ENCODE measurements around the gene C5AR2. TPM values are rescaled to one million over a fixed set of nuclear protein-coding genes. Genes with fewer than 3 reads are reported as not detected.
"Not testable (repeated sequence)": the region's sequence is repeated elsewhere in the genome, so short reads cannot be mapped to it uniquely, and the experiment has no call there.

C5AR2 gene
- total and polyA plus RNA-seq, 8 donors, result 0.09 to 1.2 (median 0.23) TPM; not detected in 1

DNA sequence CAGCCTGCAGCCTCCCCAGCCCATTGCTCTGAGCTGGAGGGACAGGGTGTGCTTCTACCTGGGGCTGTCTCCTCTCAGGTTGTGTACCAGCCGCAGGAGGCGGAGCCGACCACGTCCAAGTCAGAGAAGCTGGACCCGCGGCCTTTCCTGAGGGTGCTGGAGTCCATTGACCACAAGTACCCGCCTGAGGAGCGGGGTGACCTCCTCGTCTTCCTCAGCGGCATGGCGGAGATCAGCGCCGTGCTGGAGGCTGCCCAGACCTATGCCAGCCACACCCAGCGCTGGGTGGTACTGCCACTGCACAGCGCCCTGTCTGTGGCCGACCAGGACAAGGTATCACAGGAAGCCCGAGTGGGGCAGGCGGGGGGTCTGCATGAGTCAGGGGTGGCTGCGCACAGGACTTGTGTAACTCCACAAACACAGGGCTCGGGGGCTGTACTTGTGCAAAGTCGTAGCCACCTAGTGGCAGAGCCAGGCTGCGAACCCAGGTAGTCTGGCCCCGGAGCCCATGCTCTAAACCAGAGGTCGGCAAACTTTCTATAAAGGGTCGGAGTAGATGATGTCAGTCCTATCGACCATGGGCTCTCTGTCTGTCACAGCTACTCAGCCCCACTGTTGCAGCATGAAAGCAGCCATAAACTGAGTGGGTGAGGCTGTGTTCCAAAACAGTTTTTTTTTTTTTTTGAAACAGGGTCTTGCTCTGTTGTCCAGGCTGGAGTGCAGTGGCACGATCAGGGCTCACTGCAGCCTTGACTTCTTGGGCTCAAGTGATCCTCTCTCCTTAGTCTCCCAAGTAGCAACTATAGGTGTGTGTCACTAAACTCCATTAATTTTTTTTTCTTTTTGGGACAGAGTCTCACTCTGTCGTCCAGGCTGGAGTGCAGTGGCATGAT lies 26.1 kb downstream of the C5AR2 start:
- peaks cover 2 to 71% (median 36%) of the 10 kb centered on the region in 3 donors for H3K36me3 ChIP-seq

DNA sequence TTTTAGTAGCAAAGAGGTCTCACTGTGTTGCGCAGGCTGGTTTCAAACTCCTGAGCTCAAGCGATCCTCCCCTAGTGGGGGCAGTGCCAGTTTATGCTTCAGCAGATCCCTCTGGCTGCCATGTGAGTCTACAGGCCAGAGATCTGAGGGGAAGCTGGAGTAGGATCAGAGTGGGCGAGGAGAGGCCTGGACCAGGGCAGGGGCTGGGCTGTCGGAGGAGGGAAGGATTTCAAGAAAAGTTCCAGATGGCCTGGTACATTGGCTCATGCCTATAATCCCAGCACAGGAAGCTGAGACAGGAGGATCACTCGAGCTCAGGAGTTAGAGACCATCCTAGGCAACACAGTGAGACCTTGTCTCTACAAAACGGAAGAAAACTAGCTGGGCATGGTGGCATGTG lies 27.0 kb downstream of the C5AR2 start:
- no peaks in the 10 kb centered on the region for H3K4me1 ChIP-seq
- no peak overlapping the region for H3K4me3 ChIP-seq
- intact Hi-C loops (cut with DNase I), result no loop called here
- no peak for DNase-seq
- no peak for ATAC-seq
- peaks cover 2 to 70% (median 38%) of the 10 kb centered on the region in 3 donors for H3K36me3 ChIP-seq
- 82 to 89% methylated on average over 6 of the region's 6 CpGs for WGBS, 2 donors
- H3K27me3 ChIP-seq, result no peaks in the 10 kb centered on the region
- no peaks in the 10 kb centered on the region for H3K9me3 ChIP-seq
- FAIRE-seq, result no peak
- TF ChIP-seq CTCF (IDR thresholded peaks at IDR 0.05), result no peak
- no peak overlapping the region for H3K27ac ChIP-seq

More for the DNA sequence above, 26.1 kb downstream of the C5AR2 start:
- Histone ChIP-seq H3K27me3 (no peaks in the 10 kb centered on the region), H3K4me3 (no peak overlapping the region), H3K9me3 (no peaks in the 10 kb centered on the region), H3K4me1 (peaks cover 0 to 3% (median 0%) of the 10 kb centered on the region in 3 donors), H3K27ac (no peak overlapping the region)
- FAIRE-seq (no peak), ATAC-seq (no peak), DNase-seq (no peak)
- intact Hi-C loops (cut with DNase I), result no loop called here
- 93 to 96% methylated on average over 28 of the region's 28 CpGs for whole genome bisulfite sequencing, 2 donors
- TF ChIP-seq CTCF (IDR thresholded peaks at IDR 0.05), result no peak

DNA sequence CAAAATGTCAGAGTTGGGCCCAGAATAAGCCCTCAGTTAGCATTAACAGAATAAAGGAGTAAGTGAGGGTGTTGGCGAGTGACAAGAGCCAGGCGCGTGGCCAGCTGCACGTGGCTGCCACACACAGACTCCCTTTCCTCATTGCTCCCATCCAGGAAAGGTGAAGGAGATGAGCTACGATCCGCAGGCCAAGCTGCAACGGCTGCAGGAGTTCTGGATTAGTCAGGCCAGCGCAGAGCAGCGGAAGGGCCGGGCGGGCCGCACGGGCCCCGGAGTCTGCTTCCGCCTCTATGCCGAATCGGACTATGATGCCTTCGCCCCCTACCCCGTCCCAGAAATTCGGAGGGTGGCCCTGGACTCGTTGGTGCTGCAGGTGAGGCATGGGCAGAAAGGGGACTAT lies 30.3 kb downstream of the C5AR2 start:
- ATAC-seq (no peak), FAIRE-seq (no peak), DNase-seq (no peak)
- H3K27ac ChIP-seq, result no peak overlapping the region
- intact Hi-C loops (cut with DNase I), result no loop called here
- H3K27me3 ChIP-seq, result no peaks in the 10 kb centered on the region
- peaks cover 2 to 67% (median 44%) of the 10 kb centered on the region in 3 donors for H3K36me3 ChIP-seq
- no peaks in the 10 kb centered on the region for H3K9me3 ChIP-seq
- H3K4me3 ChIP-seq, result no peak overlapping the region
- TF ChIP-seq CTCF (IDR thresholded peaks at IDR 0.05), result no peak
- H3K4me1 ChIP-seq, result no peaks in the 10 kb centered on the region
- WGBS, 2 donors, result 92 to 94% methylated on average over 21 of the region's 21 CpGs

DNA sequence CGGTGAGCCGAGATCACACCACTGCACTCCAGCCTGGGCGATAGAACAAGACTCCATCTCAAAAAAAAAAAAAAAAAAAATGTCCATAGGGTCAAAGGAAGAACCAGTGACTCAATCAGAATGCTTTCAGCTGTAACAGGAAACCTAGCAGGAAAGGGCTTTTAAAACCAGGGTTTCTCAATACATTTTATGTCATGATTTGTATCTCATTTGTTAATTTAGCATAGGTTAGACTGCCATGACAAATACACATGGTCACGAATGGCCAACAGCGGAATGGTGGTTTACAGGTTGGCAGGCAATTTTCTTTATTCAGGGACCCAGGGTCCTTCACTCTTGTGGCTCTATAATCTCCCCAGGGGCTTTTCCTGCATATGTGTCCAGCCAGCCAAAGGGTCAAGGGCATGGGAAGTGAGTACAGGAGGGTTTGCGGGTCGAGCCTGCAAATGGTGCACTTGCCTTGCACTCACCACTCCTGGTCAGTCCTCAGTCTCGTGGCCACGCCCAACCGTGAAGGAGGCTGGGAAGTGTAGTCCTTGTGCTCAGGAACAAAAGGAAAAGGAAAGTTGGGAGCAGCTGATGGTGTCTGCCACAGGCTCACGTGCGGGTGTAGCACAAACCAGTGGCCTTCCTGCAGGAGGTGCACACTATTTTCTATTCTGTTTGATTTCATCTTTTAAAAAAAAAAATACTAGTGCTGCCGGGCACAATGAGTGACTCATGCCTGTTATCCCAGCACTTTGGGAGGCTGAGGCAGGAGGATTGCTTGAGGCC lies 32.0 kb downstream of the C5AR2 start:
- WGBS, 2 donors, result 90 to 92% methylated on average over 13 of the region's 13 CpGs
- TF ChIP-seq CTCF (IDR thresholded peaks at IDR 0.05), result no peak
- Histone ChIP-seq H3K9me3 (no peaks in the 10 kb centered on the region), H3K4me1 (no peaks in the 10 kb centered on the region), H3K36me3 (peaks cover 0 to 52% (median 30%) of the 10 kb centered on the region in 3 donors), H3K27ac (no peak overlapping the region), H3K4me3 (no peak overlapping the region), H3K27me3 (no peaks in the 10 kb centered on the region)
- FAIRE-seq (no peak), DNase-seq (no peak), ATAC-seq (no peak)
- intact Hi-C loops (cut with DNase I), result no loop called here

GRCh38 chr19:47365455-47365854 lies 33.5 kb downstream of the C5AR2 start:
- peaks cover 0 to 50% (median 39%) of the 10 kb centered on the region in 3 donors for H3K36me3 ChIP-seq
- intact Hi-C loops (cut with DNase I); H3K9me3 ChIP-seq; H3K4me1 ChIP-seq; ATAC-seq; FAIRE-seq; H3K4me3 ChIP-seq; DNase-seq; H3K27me3 ChIP-seq; H3K27ac ChIP-seq: not testable (repeated sequence)
- 91% methylated on average over 10 of the region's 10 CpGs for WGBS, 2 donors
